Activated naive CD4-positive, alpha-beta T cell (primary cell): ENCODE data around the gene INPP5A.
"Not testable (repeated sequence)": the region's sequence is repeated elsewhere in the genome, so short reads cannot be mapped to it uniquely, and the experiment has no call there.

Experiments used
- DNase-seq, 4 experiments: peaks; one replicate each; lab custom pipeline; 2025; lab: John Stamatoyannopoulos, UW

INPP5A gene

DNA sequence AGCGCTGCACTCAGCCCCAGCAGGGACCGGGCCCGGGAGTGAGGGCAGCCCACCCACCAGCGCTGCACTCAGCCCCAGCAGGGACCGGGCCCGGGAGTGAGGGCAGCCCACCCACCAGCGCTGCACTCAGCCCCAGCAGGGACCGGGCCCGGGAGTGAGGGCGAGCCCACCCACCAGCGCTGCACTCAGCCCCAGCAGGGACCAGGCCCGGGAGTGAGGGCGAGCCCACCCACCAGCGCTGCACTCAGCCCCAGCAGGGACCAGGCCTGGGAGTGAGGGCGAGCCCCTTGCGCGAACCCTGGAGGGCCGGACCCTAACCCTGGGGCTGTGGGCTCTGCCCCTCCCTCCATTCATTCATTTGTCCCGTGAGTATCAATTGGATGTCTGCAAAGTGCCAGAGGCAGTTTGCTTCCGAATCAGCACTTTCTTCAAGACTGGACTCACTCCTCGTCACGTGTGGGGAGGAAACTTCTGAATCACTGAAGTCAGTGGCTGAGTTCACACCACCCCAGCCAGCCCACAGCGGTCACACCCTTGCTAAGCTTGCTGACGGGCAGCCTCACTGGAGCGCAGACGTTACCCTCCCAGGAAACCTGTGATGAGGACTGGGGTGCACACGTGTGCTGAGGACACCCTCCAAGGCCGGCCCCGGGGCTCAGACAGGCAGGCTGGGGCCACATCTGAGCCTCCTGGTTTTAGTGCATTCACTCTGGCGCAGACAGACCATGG is 205.8 kb downstream of the INPP5A start:
- not testable (repeated sequence) for DNase-seq

- no peak for DNase-seq
Measured at GRCh38 chr10:132743925-132744490, 206.4 kb downstream of the INPP5A start.

DNA sequence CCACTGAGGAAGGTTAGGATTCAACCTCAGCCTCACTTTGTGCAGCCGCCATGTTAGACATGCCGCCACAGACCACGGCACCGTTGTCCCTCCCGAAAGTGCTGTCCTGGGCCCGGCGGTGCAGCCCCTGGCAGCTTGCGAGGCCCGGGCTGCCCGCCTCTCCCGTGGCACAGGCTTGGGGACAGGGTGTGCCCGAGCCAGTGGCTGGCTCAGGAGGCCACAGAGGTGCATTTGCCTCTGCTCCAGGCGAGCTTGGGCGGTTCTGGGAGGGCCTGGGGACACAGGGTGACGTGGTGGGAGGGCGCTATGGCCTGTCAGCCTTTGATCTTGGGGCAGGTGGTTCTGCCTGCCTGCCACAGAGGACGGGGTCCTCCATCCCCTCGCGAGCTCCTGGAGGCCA is 207.3 kb downstream of the INPP5A start:
- DNase-seq = no peak

DNA sequence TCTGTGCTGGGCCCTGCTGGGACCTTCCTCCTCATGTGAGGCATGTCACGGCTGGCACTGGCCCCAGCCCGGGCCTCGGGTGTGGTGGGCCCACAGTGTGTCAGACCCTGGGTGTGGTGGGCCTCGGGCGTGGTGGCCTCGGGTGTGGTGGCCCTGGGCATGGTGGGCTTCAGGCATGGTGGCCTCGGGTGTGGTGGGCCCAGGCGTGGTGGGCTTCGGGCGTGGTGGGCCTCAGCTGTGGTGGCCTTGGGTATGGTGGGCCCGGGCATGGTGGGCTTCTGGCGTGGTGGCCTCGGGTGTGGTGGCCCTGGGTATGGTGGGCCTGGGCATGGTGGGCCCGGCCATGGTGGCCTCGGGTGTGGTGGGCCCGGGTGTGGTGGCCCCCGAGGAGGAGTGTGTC is 207.9 kb downstream of the INPP5A start:
- no peak for DNase-seq

GRCh38 chr10:132745971-132746370 is 208.4 kb downstream of the INPP5A start:
- DNase-seq = no peak

DNA sequence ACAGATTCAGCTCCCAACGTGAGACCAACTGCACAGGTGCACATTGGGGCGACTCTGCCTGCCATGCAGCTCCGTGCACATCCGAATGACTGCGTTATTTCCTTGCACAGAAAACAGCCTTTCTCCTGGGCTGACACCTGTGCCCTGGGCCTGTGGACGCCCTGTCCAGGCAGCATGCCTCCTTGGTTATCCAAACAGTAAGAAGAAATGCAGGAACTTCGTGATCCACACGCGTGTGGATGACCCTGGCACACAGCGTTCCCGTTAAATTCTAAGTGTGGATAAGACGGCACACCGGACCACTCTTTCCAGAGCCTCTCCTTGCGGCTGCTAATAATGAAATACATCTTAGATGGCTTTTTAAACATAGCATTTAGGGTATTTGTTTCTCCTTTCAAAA is 208.8 kb downstream of the INPP5A start:
- no peak for DNase-seq

- no peak for DNase-seq
Measured at GRCh38 chr10:132746801-132747625, 209.4 kb downstream of the INPP5A start.

DNA sequence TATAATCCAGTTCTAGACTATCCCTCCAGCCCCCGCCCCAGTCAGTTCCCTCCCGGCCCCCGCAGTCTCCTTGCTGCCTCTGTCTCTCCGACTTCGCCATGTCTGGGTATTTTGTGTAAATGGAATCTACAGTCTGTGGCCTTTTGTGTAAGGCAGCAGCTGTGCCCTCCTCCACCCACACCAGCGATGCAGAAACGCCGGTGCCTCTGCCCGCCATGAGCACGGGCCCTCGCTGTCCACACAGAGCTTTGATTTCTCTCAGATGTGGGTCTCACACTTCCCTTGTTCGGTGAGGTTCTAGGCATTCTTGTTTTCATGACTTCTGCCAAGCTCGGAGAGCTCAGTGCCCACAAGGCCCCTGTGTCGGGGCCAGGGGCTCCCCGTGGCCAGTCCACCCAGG is 210.5 kb downstream of the INPP5A start:
- no peak for DNase-seq

- DNase-seq = no peak
Measured at GRCh38 chr10:132748545-132749370, 211.2 kb downstream of the INPP5A start.

- DNase-seq = no peak
Measured at GRCh38 chr10:132749371-132749795, 211.8 kb downstream of the INPP5A start.

DNA sequence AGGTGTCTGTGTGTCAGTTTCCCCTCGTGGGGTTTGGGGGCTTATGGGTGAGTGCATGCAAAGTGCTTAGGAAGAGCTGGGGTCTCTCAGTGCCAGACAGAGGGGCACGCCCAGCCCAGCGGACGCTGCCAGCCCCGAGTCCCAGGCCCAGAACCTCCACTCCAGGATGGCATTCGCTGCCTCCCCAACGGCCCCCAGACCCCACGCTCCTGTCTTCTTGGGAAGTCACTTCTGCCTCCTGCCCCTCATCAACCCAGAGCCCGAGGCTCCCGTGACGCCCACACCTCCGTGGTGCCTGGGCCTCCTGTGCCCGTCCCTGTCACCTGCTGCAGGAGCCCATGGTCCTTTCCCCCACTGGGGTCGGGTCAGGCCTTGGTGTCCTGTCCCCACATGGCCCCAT is 213.3 kb downstream of the INPP5A start:
- no peak for DNase-seq

DNA sequence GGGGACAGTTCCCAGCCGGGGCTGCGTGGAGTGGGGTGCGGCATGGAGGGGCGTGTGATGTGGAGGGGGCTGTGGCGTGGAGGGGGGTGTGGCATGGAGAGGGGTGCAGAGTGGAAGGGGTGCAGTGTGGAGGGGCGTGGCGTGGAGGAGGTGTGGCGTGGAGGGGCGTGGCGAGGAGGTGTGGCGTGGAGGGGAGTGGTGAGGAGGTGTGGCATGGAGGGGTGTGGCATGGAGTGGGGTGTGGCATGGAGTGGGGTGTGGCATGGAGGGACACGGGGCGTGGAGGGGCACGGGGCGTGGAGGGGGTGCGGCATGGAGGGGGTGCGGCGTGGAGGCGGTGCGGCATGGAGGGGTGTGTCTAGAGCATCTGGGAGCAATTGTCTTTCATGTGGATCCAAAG is 214.8 kb downstream of the INPP5A start:
- no peak for DNase-seq

- DNase-seq = no peak
Measured at GRCh38 chr10:132752961-132753360, 215.4 kb downstream of the INPP5A start.

DNA sequence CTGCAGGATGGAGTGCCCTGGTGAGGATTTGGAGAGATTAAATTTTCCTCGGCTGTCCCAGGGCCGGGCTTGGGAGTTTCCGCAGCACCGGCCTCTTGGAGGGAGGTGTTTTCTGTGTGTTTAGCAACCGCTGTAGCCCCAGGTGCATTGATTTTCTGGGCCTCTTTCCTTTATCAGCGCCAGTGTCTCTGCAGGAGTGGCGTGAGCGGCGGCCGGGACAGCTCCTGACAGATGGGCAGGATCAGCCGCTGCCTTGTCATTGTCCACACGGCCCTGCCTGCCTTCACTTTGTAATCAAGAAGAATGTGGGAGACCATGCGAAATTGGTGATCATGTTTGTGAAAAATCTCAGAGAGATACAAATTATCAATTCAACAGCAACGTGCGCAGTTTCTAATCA is 216.0 kb downstream of the INPP5A start:
- no peak for DNase-seq

GRCh38 chr10:132754071-132754470 is 216.5 kb downstream of the INPP5A start:
- DNase-seq = no peak

GRCh38 chr10:132755166-132755711 is 217.7 kb downstream of the INPP5A start:
- no peak for DNase-seq

DNA sequence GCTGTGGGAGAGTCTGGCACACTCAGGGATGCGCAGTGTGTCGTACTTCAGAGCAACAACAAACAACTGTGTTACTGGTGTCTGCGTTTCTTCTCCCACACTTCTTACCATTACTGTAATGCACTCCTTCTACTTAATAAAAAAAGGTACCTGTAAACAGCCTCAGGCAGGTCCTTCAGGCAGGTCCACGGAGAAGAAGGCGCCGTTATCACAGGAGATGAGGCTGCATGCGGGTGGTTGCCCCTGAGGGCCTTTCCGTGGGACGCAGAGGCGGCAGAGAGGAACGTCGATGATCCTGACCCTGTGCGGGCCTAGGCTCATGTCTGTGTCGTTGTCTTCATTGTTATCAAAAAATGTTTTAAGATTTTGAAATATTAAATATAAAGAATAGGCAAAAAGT is 219.0 kb downstream of the INPP5A start:
- DNase-seq = no peak

DNA sequence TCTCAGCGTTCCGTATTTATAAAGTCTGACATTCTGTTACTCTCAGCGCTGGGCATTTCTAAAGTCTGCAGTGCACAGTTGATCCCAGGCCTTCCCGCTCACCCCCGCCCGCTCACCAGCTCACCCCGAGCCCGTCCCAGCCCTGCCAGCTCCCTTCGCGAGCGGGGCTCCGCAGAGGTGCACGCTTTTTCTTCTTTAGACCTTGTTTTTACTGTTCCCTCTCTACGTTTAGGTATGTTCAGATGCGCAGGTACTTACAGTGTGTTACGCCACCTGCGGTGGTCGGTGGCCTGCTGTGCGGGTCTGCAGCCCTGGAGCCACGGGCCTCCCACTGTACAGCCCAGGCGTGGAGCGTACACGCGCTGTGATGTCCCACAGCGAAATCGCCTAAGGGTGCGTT is 219.6 kb downstream of the INPP5A start:
- DNase-seq = no peak

DNA sequence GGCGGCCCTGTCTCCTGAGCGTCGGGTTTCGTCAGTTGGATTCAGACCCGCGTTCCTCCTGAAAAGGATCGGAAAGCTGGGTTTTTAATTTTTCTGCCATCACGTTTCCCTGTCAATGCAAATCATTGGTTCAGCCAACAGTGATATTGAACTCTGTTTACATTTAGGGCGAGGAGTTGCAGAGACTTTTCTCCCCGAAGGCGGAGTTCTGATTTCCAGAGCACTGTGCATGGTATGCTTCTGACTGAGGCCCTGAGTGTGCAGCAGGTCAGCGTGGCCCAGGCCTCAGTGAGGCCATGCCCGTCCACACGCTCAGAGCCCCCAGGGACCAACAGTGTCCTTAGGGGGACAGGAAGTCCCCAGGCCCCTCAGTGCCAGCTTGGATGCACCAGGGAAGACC is 221.3 kb downstream of the INPP5A start:
- no peak for DNase-seq

DNA sequence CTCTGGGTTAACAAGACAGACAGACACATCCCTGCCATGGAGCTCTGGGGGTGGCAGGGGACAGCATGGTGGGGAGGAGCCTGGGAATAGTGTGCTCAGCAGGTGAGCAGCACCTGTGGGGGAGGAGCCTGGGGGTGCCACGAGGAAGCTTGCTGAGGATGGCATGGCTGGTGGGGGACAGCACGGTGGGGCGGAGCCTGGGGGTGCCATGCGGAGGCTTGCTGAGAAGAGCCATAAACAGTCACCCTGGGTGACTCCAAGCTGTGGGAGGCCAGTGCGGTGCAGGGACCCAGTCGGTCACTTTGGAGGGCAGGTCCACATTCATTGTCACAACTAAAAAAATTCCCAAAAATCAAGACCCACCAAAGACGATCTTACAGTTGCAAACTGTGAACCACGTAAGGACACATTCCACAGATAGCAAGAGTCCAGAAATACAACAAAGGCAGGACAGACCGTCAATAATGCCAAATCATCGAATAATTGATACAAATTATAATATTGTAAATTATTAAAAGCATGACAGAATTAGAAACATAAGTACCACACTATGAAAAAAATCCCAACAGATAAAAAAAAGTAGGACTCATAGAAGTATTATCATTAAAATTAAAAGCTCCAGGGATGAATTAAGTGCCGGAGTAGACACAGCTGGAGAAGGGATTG is 223.9 kb downstream of the INPP5A start:
- DNase-seq = no peak

- DNase-seq = no peak
Measured at GRCh38 chr10:132762267-132762666, 224.7 kb downstream of the INPP5A start.
